SK-N-SH treated with all-trans-retinoic acid at 6 μM for 48 hours (cell line): ENCODE measurements around the gene METTL1.

Source experiments
- ATAC-seq: fragments of 200-7000 bp; cut with Tn5 transposase; 3 replicates; pipeline ENCODE4 v1.9.1; 2020; ENCODE audit warnings: mild to moderate bottlenecking, moderate library complexity
- ARNTL ChIP-seq: fragments of 450-650 bp; formaldehyde crosslinking; IDR thresholded peaks from 2 replicates; pipeline ENCODE4 v1.5.0; 2020; ENCODE audit warnings: low read depth, mild to moderate bottlenecking, moderate library complexity, borderline replicate concordance
- CSRNP3 ChIP-seq: fragments of 250-450 bp; sonication (Bioruptor Pico); IDR thresholded peaks from 2 replicates; pipeline ENCODE4 v1.5.1; 2021; ENCODE audit warnings: mild to moderate bottlenecking, moderate library complexity
- ESRRG ChIP-seq: fragments of 250-450 bp; sonication (Bioruptor Pico); IDR thresholded peaks from 2 replicates; pipeline ENCODE4 v1.6.1; 2021; ENCODE audit warnings: mild to moderate bottlenecking
- GLIS3 ChIP-seq: fragments of 250-450 bp; sonication (Bioruptor Pico); IDR thresholded peaks from 2 replicates; pipeline ENCODE4 v1.5.0; 2020; ENCODE audit warnings: mild to moderate bottlenecking, moderate library complexity
- ISL1 ChIP-seq: fragments of 250-450 bp; sonication (Bioruptor Pico); IDR thresholded peaks from 2 replicates; pipeline ENCODE4 v2.1.2; 2022; ENCODE audit warnings: mild to moderate bottlenecking, moderate library complexity
- PATZ1 ChIP-seq: fragments of 250-450 bp; sonication (Bioruptor Pico); IDR thresholded peaks from 2 replicates; pipeline ENCODE4 v1.8.0; 2020; ENCODE audit warnings: mild to moderate bottlenecking, moderate library complexity, borderline replicate concordance
- POU6F1 ChIP-seq: fragments of 250-450 bp; sonication (Bioruptor Pico); IDR thresholded peaks from 2 replicates; pipeline ENCODE4 v1.8.0; 2021; ENCODE audit warnings: low read depth, mild to moderate bottlenecking, moderate library complexity, borderline replicate concordance
- RARB ChIP-seq: fragments of 250-450 bp; sonication (Bioruptor Pico); IDR thresholded peaks from 2 replicates; pipeline ENCODE4 v1.8.0; 2021; ENCODE audit warnings: mild to moderate bottlenecking, moderate library complexity
- SNAI2 ChIP-seq: fragments of 250-450 bp; sonication (Bioruptor Pico); IDR thresholded peaks from 2 replicates; pipeline ENCODE4 v1.5.0; 2020; ENCODE audit warnings: mild to moderate bottlenecking, moderate library complexity
- TCF4 ChIP-seq: fragments of 250-450 bp; sonication (Bioruptor Pico); IDR thresholded peaks from 2 replicates; pipeline ENCODE4 v1.8.0; 2021; ENCODE audit warnings: mild to moderate bottlenecking, moderate library complexity, borderline replicate concordance
- TOX ChIP-seq: fragments of 250-450 bp; sonication (Bioruptor Pico); IDR thresholded peaks from 2 replicates; pipeline ENCODE4 v1.8.0; 2021; ENCODE audit warnings: mild to moderate bottlenecking, moderate library complexity, borderline replicate concordance
- TSHZ2 ChIP-seq: fragments of 250-450 bp; sonication (Bioruptor Pico); IDR thresholded peaks from 2 replicates; pipeline ENCODE4 v1.5.0; 2020; ENCODE audit warnings: mild to moderate bottlenecking, moderate library complexity
- ZC3H10 ChIP-seq: fragments of 250-450 bp; sonication (Bioruptor Pico); IDR thresholded peaks from 2 replicates; pipeline ENCODE4 v1.5.1; 2021; ENCODE audit warnings: mild to moderate bottlenecking, moderate library complexity
- ZFP3 ChIP-seq: fragments of 250-450 bp; sonication (Bioruptor Pico); IDR thresholded peaks from 2 replicates; pipeline ENCODE4 v1.5.0; 2020; ENCODE audit warnings: mild to moderate bottlenecking, moderate library complexity
- ZFP30 ChIP-seq: fragments of 450-650 bp; formaldehyde crosslinking; IDR thresholded peaks from 2 replicates; pipeline ENCODE4 v1.5.0; 2022; ENCODE audit warnings: mild to moderate bottlenecking, moderate library complexity
- ZNF8 ChIP-seq: fragments of 450-650 bp; formaldehyde crosslinking; IDR thresholded peaks from 2 replicates; pipeline ENCODE4 v1.5.0; 2020; ENCODE audit warnings: mild to moderate bottlenecking, moderate library complexity
- TF ChIP-seq, protein P1 (sequence below): fragments of 250-450 bp; sonication (Bioruptor Pico); IDR thresholded peaks from 2 replicates; pipeline ENCODE4 v1.5.1; 2020; ENCODE audit warnings: low read depth, mild to moderate bottlenecking, moderate library complexity

Gene METTL1

DNA sequence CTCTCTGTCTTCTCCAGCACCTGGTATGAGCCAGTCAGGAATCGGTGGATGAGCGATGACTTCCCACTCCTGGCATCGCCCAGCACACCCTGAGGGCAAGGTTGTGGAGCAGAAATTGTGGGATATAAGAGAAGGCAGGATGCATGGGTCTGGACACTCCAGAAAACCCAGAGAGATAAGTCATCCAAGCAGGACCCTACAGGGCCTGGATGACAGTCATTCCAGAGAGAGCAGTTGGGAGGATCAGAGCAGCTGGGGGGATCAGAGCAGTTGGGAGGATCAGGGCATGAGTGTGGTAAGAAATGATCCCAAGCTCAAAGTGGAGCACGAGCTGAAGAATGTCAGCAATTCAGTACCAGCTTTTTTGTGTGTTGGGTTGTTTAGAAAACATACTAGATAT is 37.3 kb downstream of the METTL1 start:
- no peak for ATAC-seq
- TF ChIP-seq TSHZ2: no peak
- no peak for TF ChIP-seq SNAI2 (CRISPR knock-in tag)
- TF ChIP-seq ZNF8 (CRISPR knock-in tag): no peak
- TF ChIP-seq ZFP30 (CRISPR knock-in tag): no peak
- TF ChIP-seq TCF4 (CRISPR knock-in tag): no peak

GRCh38 chr12:57733928-57734327 is 38.0 kb downstream of the METTL1 start:
- ATAC-seq: no peak
- TF ChIP-seq PATZ1 (CRISPR knock-in tag): no peak
- no peak for TF ChIP-seq CSRNP3 (CRISPR knock-in tag)
- TF ChIP-seq ZFP3: no peak
- TF ChIP-seq ESRRG (CRISPR knock-in tag): no peak
- TF ChIP-seq ARNTL (CRISPR knock-in tag): no peak

DNA sequence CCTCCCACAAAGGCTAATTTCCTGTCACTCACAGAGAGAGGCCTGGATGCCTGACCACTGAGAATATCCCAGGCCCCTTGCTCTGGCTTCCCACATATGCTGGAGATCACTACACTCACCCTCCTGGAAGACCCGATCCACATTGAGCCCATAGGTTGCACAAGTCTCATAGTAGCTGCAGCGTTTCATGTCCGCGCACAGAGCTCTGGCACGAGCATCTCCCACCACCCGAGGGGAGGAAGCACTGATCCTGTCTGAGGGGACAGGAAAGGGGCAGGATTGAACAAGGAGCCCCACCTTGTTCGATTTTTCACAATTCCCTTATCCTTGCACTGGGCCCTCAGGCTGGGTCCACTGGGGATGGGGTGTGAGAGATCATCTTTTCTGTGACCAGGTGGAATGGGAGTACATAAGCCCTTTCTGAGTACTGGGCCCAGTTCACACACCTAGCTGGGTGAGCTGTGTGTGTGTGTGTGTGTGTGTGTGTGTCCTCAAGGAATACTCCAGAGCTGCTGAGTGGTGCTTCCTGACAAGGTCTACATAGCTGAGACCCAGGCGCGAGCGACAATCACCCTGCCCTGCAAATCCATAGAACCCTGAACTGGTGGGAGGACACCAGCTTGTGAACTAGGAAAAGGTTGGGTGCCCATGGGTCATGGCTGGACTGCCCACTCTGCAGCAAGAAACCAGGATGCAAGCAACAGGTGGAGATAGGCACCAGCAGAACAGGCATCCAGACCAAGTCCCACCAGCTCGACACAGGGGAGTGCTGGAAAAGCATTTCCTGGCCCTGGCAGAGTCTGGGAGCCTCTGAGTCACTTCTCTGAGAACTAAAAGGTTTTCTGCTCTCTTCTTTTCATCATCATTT is 38.9 kb downstream of the METTL1 start:
- no peak for ATAC-seq
- TF ChIP-seq TOX (CRISPR knock-in tag) (no peak), ZFP30 (CRISPR knock-in tag) (no peak), TCF4 (CRISPR knock-in tag) (no peak), RARB (CRISPR knock-in tag) (no peak), ZNF8 (CRISPR knock-in tag) (no peak), TSHZ2 (no peak), POU6F1 (CRISPR knock-in tag) (no peak), GLIS3 (CRISPR knock-in tag) (no peak), CSRNP3 (CRISPR knock-in tag) (no peak), ZC3H10 (CRISPR knock-in tag) (no peak), ESRRG (CRISPR knock-in tag) (no peak), ISL1 (no peak)
- TF ChIP-seq, protein P1, sequence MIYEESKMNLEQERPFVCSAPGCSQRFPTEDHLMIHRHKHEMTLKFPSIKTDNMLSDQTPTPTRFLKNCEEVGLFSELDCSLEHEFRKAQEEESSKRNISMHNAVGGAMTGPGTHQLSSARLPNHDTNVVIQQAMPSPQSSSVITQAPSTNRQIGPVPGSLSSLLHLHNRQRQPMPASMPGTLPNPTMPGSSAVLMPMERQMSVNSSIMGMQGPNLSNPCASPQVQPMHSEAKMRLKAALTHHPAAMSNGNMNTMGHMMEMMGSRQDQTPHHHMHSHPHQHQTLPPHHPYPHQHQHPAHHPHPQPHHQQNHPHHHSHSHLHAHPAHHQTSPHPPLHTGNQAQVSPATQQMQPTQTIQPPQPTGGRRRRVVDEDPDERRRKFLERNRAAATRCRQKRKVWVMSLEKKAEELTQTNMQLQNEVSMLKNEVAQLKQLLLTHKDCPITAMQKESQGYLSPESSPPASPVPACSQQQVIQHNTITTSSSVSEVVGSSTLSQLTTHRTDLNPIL: no peak
